ENCODE data around the gene VSX1. TPM values are rescaled to one million over a fixed set of nuclear protein-coding genes. Genes with fewer than 3 reads are reported as not detected.
A peak's percentile ranks its signal among the peaks of the same experiment; 100 is the strongest.

Gene VSX1
- polyA plus RNA-seq, 1 of the 3 experiments (the other 2 are of a cell fraction): not detected

- no peaks in the 10 kb centered on the region for H3F3A ChIP-seq (replicated peaks; ENCODE audit: insufficient read depth)
- no peaks in the 10 kb centered on the region for H3K27me3 ChIP-seq (ENCODE audit: insufficient read depth)
- H3K4me2 ChIP-seq: no peak overlapping the region
- no peaks in the 10 kb centered on the region for H4K20me1 ChIP-seq (ENCODE audit: insufficient read depth)
- 46% methylated on average over 6 of the region's 6 CpGs for WGBS (ENCODE audit: low lambda C conversion rate)
- no peak overlapping the region for H3K4me3 ChIP-seq (ENCODE audit: low read depth in 2 of 2, low read length in 1 of 2)
- no peaks in the 10 kb centered on the region for H3K79me2 ChIP-seq (ENCODE audit: insufficient read depth)
- peaks cover 0 to 6% of the 10 kb centered on the region in 2 experiments; a peak in 1 of 4 replicates for H3K4me1 ChIP-seq (ENCODE audit: control insufficient read depth in 1 of 2, insufficient read depth in 2 of 2, low read depth in 1 of 2, low read length in 1 of 2)
- CTCF ChIA-PET: interaction anchor here (1.2 to 2.0 kb wide), 3 partner anchors 8 to 39 kb away, joined by 3 to 4 read pairs (median 3); no protein-coding TSS in a partner anchor
- H3K9me2 ChIP-seq: no peaks in the 10 kb centered on the region
- peak; percentile 36 for DNase-seq
- H3K9me3 ChIP-seq: no peaks in the 10 kb centered on the region
- no peak overlapping the region for H3K27ac ChIP-seq (ENCODE audit: low read depth in 2 of 2, low read length in 1 of 2)
- POLR2A ChIA-PET: no interaction called here
- H3K9ac ChIP-seq: no peak overlapping the region
- no peak for TF ChIP-seq FOXM1 (IDR thresholded peaks at IDR 0.05; ENCODE audit: low read depth)
- 0 out of 2 replicates have a peak, but pooled peaks have one; percentile 16 for TF ChIP-seq NFIC (IDR thresholded peaks at IDR 0.05; ENCODE audit: borderline replicate concordance)
- TF ChIP-seq IRF3 (IDR thresholded peaks at IDR 0.05; ENCODE audit: low read depth, low read length): no peak
- TF ChIP-seq CHD2 (IDR thresholded peaks at IDR 0.05; ENCODE audit: low read length, partially characterized antibody): no peak
- peak; percentile 16; the same call in 1 of the 2 replicates for TF ChIP-seq TCF12 (IDR thresholded peaks at IDR 0.05)
- TF ChIP-seq ELF1 (IDR thresholded peaks at IDR 0.05): no peak
- H3K36me3 ChIP-seq (replicated peaks in 1 of 2; ENCODE audit: control insufficient read depth in 1 of 2, insufficient read depth in 2 of 2, low read length in 1 of 2): no peaks in the 10 kb centered on the region
- no peak overlapping the region for H2AFZ ChIP-seq (ENCODE audit: low read depth)
These were observed 48.5 kb downstream of the VSX1 start for GRCh38 chr20:25033265-25033923.

GRCh38 chr20:25032478-25033264 lies 49.3 kb downstream of the VSX1 start:
- TF ChIP-seq RCOR1 (IDR thresholded peaks at IDR 0.05; ENCODE audit: low read length) (no peak), MAX (IDR thresholded peaks at IDR 0.05; ENCODE audit: low read depth) (no peak), MEF2A (IDR thresholded peaks at IDR 0.05; ENCODE audit: borderline replicate concordance, low read depth) (no peak), FOXM1 (IDR thresholded peaks at IDR 0.05; ENCODE audit: low read depth) (no peak), NFIC (IDR thresholded peaks at IDR 0.05; ENCODE audit: borderline replicate concordance) (no peak), RAD21 (IDR thresholded peaks at IDR 0.05; ENCODE audit: low read length) (no peak), IRF3 (IDR thresholded peaks at IDR 0.05; ENCODE audit: low read depth, low read length) (no peak), JUND (IDR thresholded peaks at IDR 0.05) (no peak), GABPA (IDR thresholded peaks at IDR 0.05; ENCODE audit: low read depth) (no peak), ZBTB33 (IDR thresholded peaks at IDR 0.05; ENCODE audit: borderline replicate concordance, low read depth) (no peak), TCF12 (IDR thresholded peaks at IDR 0.05) (no peak), CTCF (IDR thresholded peaks at IDR 0.05) (no peak), GATA2 (CRISPR knock-in tag; IDR thresholded peaks at IDR 0.05) (no peak), ELF1 (IDR thresholded peaks at IDR 0.05) (no peak), RXRA (IDR thresholded peaks at IDR 0.05; ENCODE audit: borderline replicate concordance, low read depth) (no peak), POLR2AphosphoS5 (IDR thresholded peaks at IDR 0.05; ENCODE audit: low read depth, low read length) (no peak), CHD2 (IDR thresholded peaks at IDR 0.05; ENCODE audit: low read length, partially characterized antibody) (no peak)
- 86% methylated on average over 23 of the region's 29 CpGs for WGBS (ENCODE audit: low lambda C conversion rate)
- Histone ChIP-seq H3F3A (replicated peaks; ENCODE audit: insufficient read depth) (no peaks in the 10 kb centered on the region), H3K9ac (no peak overlapping the region), H3K4me1 (ENCODE audit: control insufficient read depth in 1 of 2, insufficient read depth in 2 of 2, low read depth in 1 of 2, low read length in 1 of 2) (peaks cover 0 to 6% of the 10 kb centered on the region in 2 experiments; a peak in 1 of 4 replicates), H3K36me3 (replicated peaks in 1 of 2; ENCODE audit: control insufficient read depth in 1 of 2, insufficient read depth in 2 of 2, low read length in 1 of 2) (no peaks in the 10 kb centered on the region), H2AFZ (ENCODE audit: low read depth) (no peak overlapping the region), H3K4me3 (ENCODE audit: low read depth in 2 of 2, low read length in 1 of 2) (no peak overlapping the region), H3K27me3 (ENCODE audit: insufficient read depth) (no peaks in the 10 kb centered on the region), H4K20me1 (ENCODE audit: insufficient read depth) (no peaks in the 10 kb centered on the region), H3K4me2 (no peak overlapping the region), H3K9me2 (no peaks in the 10 kb centered on the region), H3K79me2 (ENCODE audit: insufficient read depth) (no peaks in the 10 kb centered on the region), H3K27ac (ENCODE audit: low read depth in 2 of 2, low read length in 1 of 2) (no peak overlapping the region), H3K9me3 (no peaks in the 10 kb centered on the region)
- ChIA-PET CTCF (interaction anchor here (1.2 to 2.0 kb wide), 2 partner anchors 30 to 38 kb away, joined by 3 to 4 read pairs; no protein-coding TSS in a partner anchor), POLR2A (no interaction called here)
- no peak for DNase-seq

Data from SK-N-SH (cell line).